Measurements from ENCODE around the gene FBXO36.
"Not testable (repeated sequence)": the region's sequence is repeated elsewhere in the genome, so short reads cannot be mapped to it uniquely, and the experiment has no call there.

GRCh38 chr2:229963596-229963995 is 41.3 kb downstream of the FBXO36 start:
- not testable (repeated sequence) for TF ChIP-seq POLR2A, CTCF (IDR thresholded peaks at IDR 0.05)

All from body of pancreas (tissue), 4 donors.